GM21529 (cell line): Measurements from ENCODE around the gene SPG11.

ENCODE experiments used
- ATAC-seq: cut with Tn5 transposase; IDR thresholded peaks from one replicate; pipeline ENCODE4 v1.9.1; 2021; ENCODE audit not compliant: unreplicated experiment

Gene SPG11

DNA sequence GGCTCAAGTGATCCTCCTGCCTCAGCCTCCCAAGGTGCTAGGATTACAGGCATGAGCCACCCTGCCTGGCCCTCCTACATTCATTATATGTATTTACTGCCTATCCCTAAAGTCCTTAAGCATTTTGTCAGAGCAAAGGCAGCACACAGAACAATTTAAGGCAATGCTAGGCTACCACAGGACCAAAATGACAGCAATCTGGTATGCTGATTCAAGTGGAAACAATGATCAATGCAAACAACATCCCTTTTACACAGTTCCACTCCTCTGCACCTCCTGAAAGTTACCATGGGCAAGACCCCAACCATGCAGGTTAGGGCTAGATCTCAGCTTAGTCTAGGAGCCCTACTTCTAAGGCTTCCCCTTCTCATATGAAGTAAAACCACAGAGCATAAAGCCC, 40.3 kb downstream of the SPG11 start:
- ATAC-seq: no peak

DNA sequence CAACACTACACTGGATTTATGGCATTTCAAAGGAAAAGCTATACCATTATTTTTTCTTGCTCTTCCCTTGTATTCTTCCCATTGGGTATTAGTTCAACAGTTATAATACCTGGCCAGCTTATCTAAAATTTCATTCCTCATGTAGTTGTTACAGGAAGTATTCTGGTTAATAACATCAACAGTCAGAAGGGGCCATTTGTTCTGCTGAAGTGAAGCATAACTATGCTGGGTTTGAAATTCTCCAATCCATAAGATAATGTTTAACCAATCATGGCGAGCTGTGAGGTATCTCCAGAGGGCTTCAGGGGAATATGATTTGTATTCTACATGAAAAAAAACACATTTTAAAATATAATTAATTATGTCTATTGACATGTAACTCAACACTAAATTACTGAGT, 43.4 kb downstream of the SPG11 start:
- ATAC-seq: no peak

DNA sequence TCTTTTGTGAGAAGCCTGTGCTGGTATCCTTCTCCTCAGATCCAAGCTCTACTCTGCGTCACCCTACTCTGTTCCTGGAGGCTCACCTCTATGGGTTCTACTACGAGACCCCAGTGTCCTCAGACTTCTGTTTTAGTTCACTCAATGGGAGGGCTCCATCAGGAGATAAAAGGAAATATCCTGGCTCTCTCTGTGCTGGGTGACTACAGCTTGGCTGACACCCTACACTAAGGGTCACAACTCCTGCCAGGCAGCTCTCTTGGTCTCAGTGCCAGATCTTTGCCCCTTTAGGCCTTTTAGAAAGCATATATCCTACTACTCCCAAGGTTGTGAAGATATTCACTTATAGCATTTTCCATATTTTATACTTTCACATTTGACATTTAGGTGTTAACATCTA, 46.5 kb downstream of the SPG11 start:
- no peak for ATAC-seq

DNA sequence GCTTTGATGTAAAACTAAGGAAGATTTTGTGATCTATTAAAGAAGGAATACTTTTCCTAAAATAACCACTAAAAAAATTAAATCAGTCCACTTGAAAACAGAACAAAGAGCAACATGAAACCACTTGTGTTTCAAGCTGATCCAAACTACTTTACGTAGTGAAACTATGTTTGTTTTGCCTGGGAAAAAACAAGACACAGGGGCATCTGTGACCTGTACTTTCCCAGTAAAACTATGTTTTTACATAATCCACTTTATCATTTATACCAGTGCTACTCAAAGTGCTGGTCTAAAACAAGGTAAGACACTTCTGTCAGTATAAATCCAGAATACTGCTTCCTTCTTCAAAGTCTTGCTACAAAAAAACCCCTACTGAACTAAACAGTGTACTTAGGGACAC, 56.7 kb downstream of the SPG11 start:
- ATAC-seq: no peak

DNA sequence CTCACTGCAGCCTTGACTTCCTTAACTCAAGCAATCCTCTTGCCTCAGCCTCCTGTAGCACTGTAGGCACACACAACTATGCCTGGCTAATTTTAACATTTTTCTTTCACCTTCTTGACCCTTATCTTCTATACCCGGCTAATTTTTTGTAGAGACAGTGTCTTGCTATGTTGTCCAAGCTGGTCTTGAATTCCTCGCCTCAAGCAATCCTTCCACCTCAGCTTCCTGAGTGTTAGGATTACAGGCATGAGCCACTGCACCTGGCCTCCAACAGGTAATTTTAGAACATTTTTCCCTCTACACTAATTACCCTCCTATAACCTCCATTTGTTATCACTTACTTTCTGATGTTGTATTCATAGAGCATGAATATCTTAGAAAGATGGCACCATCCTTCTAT, 60.3 kb downstream of the SPG11 start:
- no peak for ATAC-seq

DNA sequence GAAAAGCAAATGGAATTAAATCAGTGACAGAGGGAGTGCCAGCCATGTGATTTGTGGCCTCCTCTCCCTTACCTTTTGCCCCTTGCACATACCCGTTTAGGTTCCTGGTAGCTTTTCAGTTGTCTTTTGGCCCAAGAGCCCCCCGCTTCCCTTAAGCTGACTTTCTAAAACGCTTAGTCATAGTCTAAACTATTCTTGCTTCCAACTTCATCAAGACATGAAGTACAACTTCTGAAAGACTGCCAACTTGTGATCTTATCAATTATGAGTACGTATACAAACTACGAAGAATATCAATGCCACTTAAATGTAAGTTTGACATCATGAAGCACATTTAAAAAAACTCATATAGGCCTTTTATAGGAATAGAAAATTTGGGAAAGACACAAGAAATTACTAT, 64.6 kb downstream of the SPG11 start:
- ATAC-seq: no peak

DNA sequence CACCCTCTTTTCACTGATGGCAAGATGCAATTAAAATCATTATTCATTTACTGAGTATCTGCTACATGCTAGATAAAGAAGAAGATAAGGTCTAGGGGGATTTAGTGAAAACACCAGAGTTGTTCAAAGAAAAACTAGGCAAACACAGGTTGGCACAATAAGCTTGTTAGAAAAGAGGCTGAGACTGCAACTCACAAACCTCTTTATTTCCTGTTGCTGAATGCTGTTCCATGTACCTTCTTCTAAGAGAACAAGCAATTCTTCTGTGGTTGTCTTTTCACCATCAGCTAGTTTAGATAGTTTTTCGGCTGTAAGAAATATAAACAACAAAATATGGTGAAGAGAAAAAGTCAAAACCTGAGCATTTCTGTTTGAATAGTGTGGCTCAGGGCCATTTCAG, 65.4 kb downstream of the SPG11 start:
- no peak for ATAC-seq

DNA sequence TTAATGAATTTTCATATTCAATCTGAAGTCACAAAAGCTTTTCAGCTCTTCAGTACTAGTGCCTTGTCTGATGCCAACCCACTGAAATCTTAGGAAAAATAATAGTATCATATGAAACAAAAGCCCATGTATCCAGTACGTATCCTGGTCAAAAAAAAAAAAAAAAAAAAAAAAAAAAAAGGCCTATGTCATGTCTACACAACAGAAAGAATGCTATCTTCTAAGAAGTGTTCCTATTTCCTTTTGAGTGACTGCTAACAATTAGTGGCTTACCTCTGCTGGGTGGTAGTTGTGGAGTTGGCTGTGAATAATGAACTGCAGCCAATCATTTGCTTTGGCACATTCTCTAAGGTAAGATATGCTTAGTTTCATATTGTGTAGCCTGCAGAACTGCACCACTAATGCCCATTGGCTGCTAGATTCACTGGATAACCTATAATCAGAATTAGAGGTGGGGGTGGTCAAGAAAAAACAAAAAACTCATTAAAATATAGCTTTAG, 66.9 kb downstream of the SPG11 start:
- ATAC-seq: no peak

DNA sequence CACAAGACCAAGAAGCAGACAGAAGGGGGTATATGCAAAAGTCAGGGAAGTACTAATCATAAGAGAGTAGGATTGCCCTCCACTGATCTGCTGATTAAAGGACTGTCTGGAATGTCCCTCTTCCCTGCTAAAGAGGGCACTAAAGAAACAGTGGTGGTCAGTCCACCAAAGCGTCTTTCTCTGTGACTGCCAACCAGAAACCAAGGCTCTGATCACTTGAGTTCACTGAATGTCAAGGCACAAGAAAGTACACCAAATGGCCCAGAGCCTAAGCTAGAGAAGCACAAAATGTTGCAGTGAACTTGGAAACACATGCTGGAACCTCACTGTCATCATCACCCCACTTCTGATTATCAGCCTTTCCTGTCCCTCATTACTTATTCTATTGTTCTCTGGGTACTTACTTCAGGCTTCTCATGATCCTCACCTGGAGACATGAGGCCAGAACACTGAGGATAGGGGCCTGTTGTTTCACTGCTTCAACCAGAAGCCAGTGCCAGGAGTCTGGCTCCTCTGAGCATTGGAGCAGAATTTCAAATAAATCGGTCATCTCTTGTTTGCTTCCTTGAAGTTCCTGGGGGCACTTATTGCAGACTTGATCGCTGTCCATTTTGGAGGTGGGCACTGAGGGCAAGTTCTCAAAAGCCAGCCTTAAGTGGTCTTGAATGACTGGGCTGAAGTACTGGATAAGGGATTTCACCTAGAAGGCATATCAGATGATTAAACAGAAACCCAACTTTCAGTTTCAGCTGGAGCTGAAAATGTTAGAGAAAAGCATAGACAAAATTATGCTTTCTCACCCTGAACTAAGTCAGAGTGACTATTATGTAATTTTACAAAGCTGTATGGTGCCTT, 67.6 kb downstream of the SPG11 start:
- ATAC-seq: no peak

DNA sequence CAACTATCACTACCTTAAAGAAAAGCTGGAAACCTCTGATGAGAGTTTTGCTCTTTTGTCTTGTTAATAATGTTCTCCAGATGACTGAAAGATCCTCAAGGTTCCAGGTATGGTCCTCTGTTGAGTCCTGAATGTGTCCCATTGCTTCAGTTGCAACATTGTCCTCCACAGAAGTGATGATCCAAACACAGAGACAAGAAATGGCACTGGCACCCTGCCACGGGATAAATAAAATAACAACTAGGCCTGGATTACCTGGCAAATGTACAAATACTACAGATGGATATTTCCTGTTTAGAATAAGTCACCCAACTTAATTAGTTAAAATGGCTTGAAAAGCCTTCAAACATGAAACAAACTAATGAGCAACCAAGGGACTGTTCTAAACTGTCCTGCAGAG, 68.2 kb downstream of the SPG11 start:
- ATAC-seq: no peak

DNA sequence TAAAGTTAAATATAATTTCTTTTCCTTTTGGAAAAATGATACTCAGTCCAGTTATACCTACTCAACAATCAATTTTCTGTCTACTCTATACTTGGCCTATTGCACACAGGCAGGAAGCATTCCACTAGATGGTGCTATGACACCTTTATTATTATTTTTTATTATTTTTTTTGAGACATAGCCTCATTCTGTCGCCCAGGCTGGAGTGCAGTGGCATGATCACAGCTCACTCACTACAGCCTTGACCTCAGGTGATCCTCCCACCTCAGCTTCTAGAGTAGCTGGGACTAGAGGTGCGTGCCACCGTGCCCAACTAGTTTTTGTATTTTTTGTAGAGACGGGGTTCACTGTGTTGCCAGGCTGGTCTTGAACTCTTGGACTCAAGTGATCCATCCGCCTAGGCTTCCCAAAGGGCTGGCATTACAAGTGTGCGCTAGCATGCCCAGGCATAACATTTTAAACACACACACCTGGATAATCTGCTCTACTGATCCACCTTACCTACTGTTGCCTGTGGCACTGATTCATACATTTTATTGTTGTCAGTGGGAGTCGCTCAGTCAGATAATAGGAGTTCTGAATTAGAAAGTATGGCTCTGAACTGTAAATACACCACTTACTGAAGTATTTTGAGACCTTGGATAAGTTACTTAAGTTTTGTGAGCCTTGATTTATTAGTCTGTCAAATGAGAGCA, 70.3 kb downstream of the SPG11 start:
- ATAC-seq: no peak

DNA sequence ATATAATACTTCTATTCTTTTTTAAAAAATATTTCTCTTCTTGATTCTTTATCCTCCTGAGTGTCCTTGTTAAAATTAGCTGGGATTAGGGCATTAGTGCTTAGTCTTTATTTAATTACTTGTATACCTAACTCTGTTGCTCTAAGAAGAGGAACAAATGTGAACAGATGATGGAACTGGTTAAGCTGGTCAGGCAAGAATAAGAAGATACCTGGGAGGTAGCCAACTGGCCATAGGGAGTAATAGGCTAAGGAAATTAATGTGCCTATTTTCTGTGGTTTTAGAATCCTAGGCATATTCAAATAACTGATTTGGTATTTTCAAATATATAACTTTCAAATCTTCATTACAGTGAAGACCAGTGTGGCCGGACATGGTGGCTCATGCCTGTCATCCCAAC, 72.1 kb downstream of the SPG11 start:
- ATAC-seq: no peak

DNA sequence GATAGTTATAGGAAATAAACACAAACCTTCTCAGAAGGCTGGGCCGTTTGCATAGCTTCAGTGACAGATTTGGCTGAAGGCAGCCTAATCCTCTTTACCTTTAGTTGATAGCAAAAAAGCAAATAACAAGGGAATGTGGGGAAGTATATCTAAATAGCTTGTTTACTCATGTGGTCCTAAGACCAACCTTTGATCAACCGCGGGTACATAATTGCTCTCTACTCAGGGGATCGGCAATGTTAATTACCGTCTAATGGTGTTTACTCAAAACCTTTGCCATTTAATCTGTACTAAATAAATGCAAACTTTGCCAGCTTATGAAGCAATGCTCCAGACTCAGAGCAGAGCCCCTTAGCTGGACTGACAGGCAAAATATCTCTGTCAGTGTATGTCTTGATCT, 74.9 kb downstream of the SPG11 start:
- no peak for ATAC-seq

DNA sequence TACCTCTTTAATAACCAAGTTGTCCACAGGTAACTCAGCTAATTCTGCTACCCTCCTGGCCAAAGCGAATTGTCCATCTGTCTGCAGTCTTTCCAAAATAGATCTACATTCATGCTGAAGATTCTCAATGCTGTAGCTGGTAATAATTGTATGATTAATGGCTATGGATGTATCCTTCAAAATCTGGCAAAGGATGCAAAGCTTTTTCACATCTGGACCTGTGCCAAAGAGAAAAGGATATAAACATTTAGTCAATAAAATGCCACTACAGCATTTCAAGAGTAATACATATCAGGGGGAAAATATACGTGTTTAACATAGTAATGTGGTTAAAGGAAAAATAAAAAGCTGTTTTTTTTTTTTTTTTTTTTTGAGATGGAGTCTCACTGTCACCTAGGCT, 77.8 kb downstream of the SPG11 start:
- ATAC-seq: no peak

DNA sequence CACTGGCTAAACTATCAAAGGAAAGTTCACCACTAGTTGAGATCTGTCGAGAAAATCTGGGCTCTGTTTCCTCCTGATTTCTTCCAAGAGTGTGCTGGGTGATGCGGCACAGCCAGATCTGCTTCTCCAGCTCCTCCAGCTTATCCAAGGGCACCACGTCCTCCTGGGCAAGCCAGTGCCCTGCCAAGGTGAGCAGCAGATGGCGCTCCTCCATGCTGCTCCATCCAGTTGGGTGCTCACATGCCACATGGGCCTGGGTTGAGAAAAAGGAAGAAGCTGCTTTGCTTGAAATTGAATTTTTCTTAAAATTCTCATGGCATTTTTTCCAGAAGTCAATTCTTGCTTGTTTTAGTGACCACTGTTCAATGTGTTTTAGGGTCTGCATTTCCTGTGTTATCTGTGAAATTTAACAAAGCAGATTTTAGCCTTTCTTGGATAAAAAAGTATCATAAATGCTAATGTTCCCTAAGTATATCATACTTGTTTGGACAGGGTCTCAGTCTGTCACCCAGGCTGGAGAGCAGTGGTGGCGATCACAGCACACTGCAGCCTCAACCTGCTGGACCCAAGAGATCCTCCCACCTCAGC, 79.2 kb downstream of the SPG11 start:
- ATAC-seq: no peak

DNA sequence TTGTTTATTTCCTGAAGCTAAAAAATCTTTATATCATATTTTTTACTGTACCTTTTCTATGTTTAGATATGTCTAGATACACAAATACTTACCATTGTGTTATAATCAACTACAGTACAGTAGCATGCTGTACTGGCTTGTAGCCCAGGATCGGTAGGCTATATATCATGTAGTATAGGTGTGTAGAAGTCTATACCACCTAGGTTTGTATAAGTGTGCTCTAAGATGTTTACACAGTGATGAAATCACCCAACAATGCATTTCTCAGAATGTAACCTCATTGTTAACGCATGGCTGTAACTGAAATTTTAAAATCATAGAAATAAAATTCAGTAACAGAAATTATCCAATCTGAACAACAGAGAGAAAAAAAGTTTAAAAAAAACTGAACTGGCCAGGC, 83.4 kb downstream of the SPG11 start:
- no peak for ATAC-seq

DNA sequence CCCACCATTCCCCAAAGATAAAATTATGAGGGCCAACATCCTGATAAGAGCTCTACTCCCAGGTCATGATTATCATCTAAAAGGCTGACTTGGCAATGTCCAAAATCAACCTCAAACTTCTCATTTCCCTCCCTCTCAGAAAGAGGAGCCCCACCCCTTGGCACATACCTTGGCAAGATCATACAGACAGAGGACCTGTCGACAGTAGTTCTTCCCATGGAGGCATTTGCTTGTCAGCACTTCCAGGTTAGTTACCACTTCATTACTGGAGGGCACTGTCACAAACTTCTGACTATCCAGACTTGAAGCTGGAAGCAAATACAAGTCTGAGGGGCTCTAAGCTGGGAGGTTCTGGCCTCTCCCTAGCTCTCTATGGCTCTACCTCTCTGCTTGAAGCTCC, 88.7 kb downstream of the SPG11 start:
- ATAC-seq: no peak

DNA sequence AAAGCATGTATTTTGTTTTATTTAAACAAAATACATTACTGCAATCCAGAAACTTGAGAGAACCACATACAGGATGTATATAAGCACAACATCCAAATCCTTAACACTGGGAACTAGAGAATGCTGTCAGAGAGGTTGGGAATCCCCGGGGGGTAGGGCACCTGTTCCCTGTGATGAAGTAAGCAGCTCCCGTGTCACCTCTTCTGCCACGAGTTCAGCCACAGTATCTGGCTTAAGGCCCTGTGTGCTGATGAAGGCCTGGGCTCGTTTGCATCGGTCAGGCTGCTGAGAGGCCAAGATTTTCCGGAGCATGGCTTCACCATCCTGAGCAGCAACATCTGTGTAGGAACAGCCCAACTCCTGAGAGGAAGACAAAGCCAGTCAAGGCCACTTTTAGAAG, 90.1 kb downstream of the SPG11 start:
- ATAC-seq: no peak

DNA sequence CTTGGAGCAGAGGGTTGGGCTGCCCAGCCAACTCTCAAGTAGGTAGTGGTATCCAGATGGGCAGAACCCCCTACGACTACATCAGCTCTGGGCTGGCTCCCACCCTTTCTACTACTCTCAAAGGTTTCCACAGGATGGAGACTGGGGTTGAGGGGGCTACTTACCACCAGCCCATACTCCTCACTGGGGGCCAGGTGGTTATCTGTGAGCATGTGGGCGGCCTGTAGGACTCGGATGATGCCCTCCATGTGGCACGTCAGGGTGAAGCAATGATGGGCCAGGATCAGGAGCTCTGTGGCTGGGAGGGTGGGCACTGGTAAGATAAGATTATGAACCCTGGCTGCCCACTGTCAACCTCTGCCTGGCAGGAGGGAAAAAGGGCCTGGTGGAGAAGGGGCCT, 93.1 kb downstream of the SPG11 start:
- ATAC-seq: no peak

DNA sequence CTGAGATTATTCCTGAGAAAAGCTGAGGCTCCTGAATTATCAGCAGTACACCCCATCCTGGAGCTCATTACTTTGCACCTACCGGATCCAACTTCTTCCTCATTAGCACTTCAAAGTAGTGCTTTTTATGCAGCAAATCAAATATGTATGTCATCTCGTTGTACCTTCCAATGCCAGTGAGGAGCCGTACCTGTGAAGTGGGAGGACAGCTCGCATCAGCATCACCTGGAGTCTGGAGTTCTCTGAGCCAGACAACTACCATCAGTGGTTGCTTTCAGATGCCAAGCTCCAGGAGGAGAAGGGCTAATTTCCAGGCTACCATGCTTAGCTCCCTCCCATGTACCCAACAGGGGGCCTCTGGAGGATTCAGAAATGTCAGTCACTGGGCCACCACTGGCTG, 94.1 kb downstream of the SPG11 start:
- ATAC-seq: no peak

DNA sequence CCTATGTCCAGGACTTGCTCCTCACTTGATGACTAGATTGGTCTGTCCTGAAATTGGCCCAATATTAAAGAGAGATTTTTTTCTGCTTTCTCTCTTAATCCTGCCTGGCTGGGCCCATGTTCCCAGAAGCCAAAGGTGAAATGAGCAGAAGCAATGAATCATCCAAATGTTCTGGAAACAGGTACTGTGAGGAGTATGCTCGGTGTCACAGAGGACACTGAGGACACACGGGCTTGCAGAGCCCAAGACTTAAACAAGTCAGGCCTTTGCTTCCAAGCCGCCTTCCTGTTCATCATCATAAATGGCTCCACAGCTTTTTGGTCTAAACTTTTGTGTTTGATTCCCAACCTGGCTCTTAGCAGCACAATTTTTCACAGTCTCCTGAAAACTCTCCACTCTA, 95.1 kb downstream of the SPG11 start:
- no peak for ATAC-seq

DNA sequence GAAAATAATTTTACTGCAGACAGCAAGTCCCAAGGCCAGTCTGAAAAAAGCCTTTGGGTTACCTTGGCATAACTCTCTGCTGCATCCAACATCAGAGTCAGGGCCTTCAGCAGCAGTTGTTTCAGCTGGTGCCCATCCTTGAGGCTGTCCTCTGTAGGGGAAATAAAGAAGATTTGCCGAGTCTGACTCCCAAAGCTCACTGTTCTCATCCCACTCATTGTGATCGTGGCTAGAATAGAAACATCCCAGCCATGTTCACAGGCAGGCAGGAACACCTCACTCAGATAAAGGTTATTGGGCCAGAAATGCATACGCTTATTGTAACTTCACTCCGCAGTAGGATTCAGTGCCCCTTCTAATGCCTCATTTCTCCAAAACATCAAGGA, 97.3 kb downstream of the SPG11 start:
- no peak for ATAC-seq
